Measurements from ENCODE around the gene AK5.
"Not testable (repeated sequence)": the region's sequence is repeated elsewhere in the genome, so short reads cannot be mapped to it uniquely, and the experiment has no call there.

AK5 gene

GRCh38 chr1:77405186-77405585, 123.4 kb downstream of the AK5 start:
- no peak for DNase-seq

GRCh38 chr1:77406661-77407060, 124.8 kb downstream of the AK5 start:
- DNase-seq = no peak

GRCh38 chr1:77407738-77408375, 126.0 kb downstream of the AK5 start:
- DNase-seq = no peak

GRCh38 chr1:77408933-77409332, 127.1 kb downstream of the AK5 start:
- DNase-seq = not testable (repeated sequence)

- DNase-seq = no peak
These were observed 130.4 kb downstream of the AK5 start for GRCh38 chr1:77412069-77412819.

- DNase-seq = no peak
These were observed 131.2 kb downstream of the AK5 start for GRCh38 chr1:77412820-77413530.

- DNase-seq = no peak
These were observed 131.9 kb downstream of the AK5 start for GRCh38 chr1:77413541-77414335.

- DNase-seq = no peak
These were observed 133.8 kb downstream of the AK5 start for GRCh38 chr1:77415579-77415978.

GRCh38 chr1:77416692-77417450, 135.1 kb downstream of the AK5 start:
- DNase-seq = no peak

- DNase-seq = not testable (repeated sequence)
These were observed 136.2 kb downstream of the AK5 start for GRCh38 chr1:77418055-77418454.

GRCh38 chr1:77421504-77422233, 139.8 kb downstream of the AK5 start:
- no peak for DNase-seq

- DNase-seq = no peak
These were observed 142.4 kb downstream of the AK5 start for GRCh38 chr1:77424236-77424635.

- DNase-seq = no peak
These were observed 146.2 kb downstream of the AK5 start for GRCh38 chr1:77428068-77428467.

- DNase-seq = no peak
These were observed 149.3 kb downstream of the AK5 start for GRCh38 chr1:77430966-77431690.

GRCh38 chr1:77433934-77434333, 152.1 kb downstream of the AK5 start:
- no peak for DNase-seq

- no peak for DNase-seq
These were observed 153.1 kb downstream of the AK5 start for GRCh38 chr1:77434967-77435366.

GRCh38 chr1:77438236-77438913, 156.6 kb downstream of the AK5 start:
- DNase-seq = no peak

GRCh38 chr1:77446841-77447555, 165.2 kb downstream of the AK5 start:
- no peak for DNase-seq

- DNase-seq = no peak
These were observed 165.8 kb downstream of the AK5 start for GRCh38 chr1:77447669-77448068.

- DNase-seq = no peak
These were observed 178.1 kb downstream of the AK5 start for GRCh38 chr1:77459881-77460280.

All from T-helper 9 cell (primary cell).